Stimulated activated CD4-positive, alpha-beta T cell treated with anti-CD3 and anti-CD28 coated beads, Interleukin-12 subunit alpha, Interleukin-12 subunit beta, amount 100 ng/mL, for 48 hours (primary cell): ENCODE measurements around the gene TRDMT1.

Experiments
- DNase-seq, 3 donors: peaks; one replicate each; pipeline ENCODE4 v3.0.0-alpha.2; 2020; ENCODE audit warnings: low read depth in 2 of 3, low spot score in 1 of 3

Gene TRDMT1

GRCh38 chr10:17106991-17107390 is 94.5 kb downstream of the TRDMT1 start:
- no peak for DNase-seq

DNA sequence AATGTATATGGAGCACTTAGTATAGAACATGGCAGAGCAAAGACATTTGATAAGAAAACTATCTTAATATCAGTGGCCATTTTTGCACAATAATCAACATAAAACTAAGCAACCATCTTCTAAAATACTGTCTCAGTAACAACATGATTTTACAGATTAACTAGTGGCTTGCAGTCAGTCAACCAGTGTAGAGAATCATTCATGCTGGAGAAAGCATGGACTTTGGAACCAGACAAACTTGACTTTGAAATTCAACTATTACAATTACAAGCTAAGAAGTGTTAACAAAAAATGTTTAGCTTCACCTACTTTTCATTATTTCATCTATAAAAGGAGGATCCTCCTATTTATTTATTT is 99.6 kb downstream of the TRDMT1 start:
- no peak for DNase-seq

GRCh38 chr10:17101257-17101909 is 100.1 kb downstream of the TRDMT1 start:
- no peak for DNase-seq

DNA sequence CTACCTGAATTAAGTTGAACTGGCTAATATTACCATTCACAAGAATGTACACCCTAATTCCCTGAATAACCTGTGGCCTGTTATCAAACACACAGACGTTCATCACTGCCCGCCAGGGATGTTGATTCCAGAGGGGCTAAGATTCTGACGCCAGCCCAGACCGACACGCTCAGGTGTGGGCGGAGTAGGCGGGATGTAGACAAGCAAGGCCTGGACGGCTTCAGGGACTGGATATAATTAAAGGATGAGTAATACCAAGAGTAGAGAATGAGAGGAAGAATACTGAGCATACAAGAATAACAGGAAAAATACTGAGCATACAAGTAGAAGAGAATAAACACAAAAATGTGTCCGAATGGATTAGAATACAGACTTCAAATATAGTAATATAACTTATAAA is 100.9 kb downstream of the TRDMT1 start:
- no peak for DNase-seq

GRCh38 chr10:17098012-17098411 is 103.5 kb downstream of the TRDMT1 start:
- DNase-seq, result no peak
